ENCODE measurements around the gene FBXO10.
"Not testable (repeated sequence)": the region's sequence is repeated elsewhere in the genome, so short reads cannot be mapped to it uniquely, and the experiment has no call there.

Gene FBXO10

DNA sequence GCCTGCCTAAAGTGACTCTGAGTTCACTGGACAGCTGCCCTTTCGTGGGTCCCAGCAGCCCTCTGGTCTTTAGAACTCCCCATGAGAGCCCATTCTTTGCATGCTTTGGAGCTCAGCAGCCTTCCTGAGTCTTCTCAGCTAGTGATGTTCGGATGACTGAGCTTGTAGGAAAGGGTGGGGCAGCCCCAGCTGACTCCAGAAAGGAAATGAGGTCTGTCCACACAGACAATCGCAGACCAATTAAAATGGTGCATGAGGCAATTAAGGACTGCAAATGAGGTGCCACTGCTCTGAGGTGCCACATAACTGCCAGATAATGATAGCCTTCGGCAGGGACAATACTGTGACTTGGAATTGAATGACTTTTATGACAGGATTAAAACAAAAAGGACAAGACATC, 41.7 kb upstream of the FBXO10 start:
- H3K9ac ChIP-seq (ENCODE audit: low read depth, low read length): no peak overlapping the region

DNA sequence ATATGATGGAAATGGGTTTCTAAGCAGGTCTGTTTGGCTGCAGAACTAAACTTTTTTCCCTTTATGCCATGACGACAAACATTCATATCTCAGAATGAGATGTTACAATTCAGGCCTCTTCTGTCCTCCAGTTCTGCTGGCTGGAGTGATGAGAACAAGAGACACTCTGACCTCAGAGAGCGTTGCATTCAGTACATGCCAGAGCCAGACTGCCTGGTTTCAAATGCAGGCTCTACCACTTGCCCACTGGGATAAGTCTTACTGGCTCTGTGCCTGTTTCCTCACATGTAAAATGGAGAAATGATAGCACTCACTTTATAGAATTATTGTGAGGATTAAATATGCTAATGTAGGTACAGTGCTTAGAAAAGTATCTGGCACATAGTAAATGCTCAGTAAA, 41.0 kb upstream of the FBXO10 start:
- no peak overlapping the region for H3K9ac ChIP-seq (ENCODE audit: low read depth, low read length)
- no peaks in the 10 kb centered on the region for H3K9me3 ChIP-seq (replicated peaks; ENCODE audit: low read length)
- H3K4me2 ChIP-seq (ENCODE audit: low read length): no peak overlapping the region
- H3K4me1 ChIP-seq (ENCODE audit: control insufficient read depth, insufficient read depth, low read length): peaks cover 8% of the 10 kb centered on the region
- H3K4me3 ChIP-seq (ENCODE audit: low read length): no peak overlapping the region
- no peaks in the 10 kb centered on the region for H3K36me3 ChIP-seq (ENCODE audit: insufficient read depth, low read length)
- H3K27me3 ChIP-seq (ENCODE audit: control insufficient read depth, insufficient read depth, low read length): peaks cover 24% of the 10 kb centered on the region

More for the DNA sequence above, 41.7 kb upstream of the FBXO10 start:
- Histone ChIP-seq H3K4me3 (ENCODE audit: low read length) (no peak overlapping the region), H3K9me3 (replicated peaks; ENCODE audit: low read length) (no peaks in the 10 kb centered on the region), H3K4me2 (ENCODE audit: low read length) (no peak overlapping the region), H3K36me3 (ENCODE audit: insufficient read depth, low read length) (no peaks in the 10 kb centered on the region), H3K27me3 (ENCODE audit: control insufficient read depth, insufficient read depth, low read length) (peaks cover 29% of the 10 kb centered on the region), H3K4me1 (ENCODE audit: control insufficient read depth, insufficient read depth, low read length) (peaks cover 8% of the 10 kb centered on the region)

DNA sequence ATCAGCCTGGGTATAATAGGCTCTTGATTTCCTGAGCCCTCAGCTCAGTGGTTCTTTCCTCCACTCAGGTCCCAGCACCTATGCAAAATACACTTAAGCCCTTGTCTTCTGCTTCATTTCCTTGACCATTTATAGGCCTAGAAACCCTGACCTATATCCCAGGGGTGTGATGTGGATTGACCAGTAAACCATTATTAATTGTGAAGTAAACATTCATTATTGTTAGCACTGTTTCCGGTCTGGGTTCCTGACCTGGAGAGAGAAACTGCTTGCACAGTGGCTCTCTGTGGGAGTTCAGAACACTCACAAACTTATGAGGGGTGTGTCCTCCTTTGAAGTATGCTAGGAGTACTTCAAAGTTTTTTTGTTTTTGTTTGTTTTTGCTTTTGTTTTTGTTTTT, 35.8 kb upstream of the FBXO10 start:
- Histone ChIP-seq H3K9ac (ENCODE audit: low read depth, low read length) (no peak overlapping the region), H3K4me2 (ENCODE audit: low read length) (no peak overlapping the region), H3K4me1 (ENCODE audit: control insufficient read depth, insufficient read depth, low read length) (no peaks in the 10 kb centered on the region), H3K4me3 (ENCODE audit: low read length) (no peak overlapping the region), H3K9me3 (replicated peaks; ENCODE audit: low read length) (no peaks in the 10 kb centered on the region), H3K36me3 (ENCODE audit: insufficient read depth, low read length) (no peaks in the 10 kb centered on the region), H3K27me3 (ENCODE audit: control insufficient read depth, insufficient read depth, low read length) (peaks cover 51% of the 10 kb centered on the region)

DNA sequence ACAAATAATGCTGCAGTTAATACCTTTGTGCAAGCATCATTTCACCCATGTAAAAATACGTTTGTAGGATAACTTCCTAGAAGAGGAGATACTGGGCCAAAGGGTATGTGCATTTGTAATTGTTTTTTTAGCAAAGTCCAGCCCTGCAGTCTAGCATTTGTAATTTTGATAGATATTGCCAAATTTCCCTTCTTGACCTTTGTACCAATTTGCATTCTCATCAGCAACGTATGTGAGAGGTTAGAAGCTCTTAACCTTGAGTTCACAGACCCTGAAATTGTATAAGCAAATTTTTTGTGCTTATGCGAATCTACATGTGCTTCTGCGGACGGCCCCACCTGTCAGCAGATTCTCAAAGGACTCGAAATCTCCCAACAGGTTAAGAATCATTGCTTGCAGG, 34.8 kb upstream of the FBXO10 start:
- no peak overlapping the region for H3K4me2 ChIP-seq (ENCODE audit: low read length)
- H3K4me1 ChIP-seq (ENCODE audit: control insufficient read depth, insufficient read depth, low read length): no peaks in the 10 kb centered on the region
- H3K4me3 ChIP-seq (ENCODE audit: low read length): no peak overlapping the region
- no peak overlapping the region for H3K9ac ChIP-seq (ENCODE audit: low read depth, low read length)
- no peaks in the 10 kb centered on the region for H3K9me3 ChIP-seq (replicated peaks; ENCODE audit: low read length)
- peaks cover 54% of the 10 kb centered on the region for H3K27me3 ChIP-seq (ENCODE audit: control insufficient read depth, insufficient read depth, low read length)
- H3K36me3 ChIP-seq (ENCODE audit: insufficient read depth, low read length): no peaks in the 10 kb centered on the region

DNA sequence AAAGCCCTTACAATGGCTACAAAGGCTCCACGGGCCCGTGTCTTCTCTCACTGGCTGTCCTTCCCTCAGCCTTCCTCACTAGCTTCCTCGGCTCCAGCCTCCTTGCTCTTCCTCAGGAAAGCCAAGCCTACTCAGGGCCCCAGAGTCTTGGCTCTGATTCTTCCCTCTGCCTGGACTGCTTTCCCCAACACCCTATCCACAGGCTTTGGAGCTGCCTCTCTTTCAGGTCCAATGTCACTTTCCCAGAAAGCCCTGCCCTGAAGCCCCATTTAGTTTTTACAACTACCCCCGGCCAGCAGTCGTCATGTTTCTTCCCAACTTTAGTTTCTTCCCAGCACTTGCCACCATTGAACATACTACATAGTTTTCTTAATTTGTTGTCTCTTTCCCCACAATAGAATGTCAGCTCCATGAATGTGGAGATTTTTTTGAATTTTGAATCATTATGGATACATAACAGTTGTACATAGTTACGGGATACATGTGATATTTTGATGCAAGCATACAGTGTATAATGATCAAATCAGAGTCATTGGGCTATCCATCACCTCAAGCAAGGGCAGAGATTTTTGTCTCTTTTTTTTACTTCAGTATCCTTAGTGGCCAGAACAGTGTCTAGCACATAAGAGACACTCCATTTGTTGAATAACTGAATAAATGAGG, 33.7 kb upstream of the FBXO10 start:
- Histone ChIP-seq H3K4me1 (ENCODE audit: control insufficient read depth, insufficient read depth, low read length) (no peaks in the 10 kb centered on the region), H3K27me3 (ENCODE audit: control insufficient read depth, insufficient read depth, low read length) (peaks cover 64% of the 10 kb centered on the region), H3K9me3 (replicated peaks; ENCODE audit: low read length) (no peaks in the 10 kb centered on the region)

DNA sequence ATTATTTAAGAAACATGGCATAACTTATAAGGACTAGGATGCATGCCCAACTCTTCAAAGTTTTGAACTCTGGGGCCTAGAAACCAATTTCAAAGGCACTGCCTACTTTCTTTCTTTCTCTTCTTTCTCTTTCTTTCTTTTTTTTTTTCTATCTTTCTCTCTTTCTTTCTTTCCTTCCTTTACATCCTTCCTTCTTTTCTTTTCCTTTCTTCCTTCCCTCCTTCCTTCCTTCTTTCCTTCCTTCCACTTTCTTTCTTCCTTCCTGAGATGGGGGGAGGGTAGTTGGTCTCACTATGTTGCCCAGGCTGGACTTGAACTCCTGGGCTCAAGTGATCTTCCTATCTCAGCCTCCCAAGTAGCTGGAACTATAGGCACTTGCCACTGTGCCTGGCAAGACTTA, 32.1 kb upstream of the FBXO10 start:
- H3K27me3 ChIP-seq (ENCODE audit: control insufficient read depth, insufficient read depth, low read length): peaks cover 68% of the 10 kb centered on the region

More for the DNA sequence above, 33.7 kb upstream of the FBXO10 start:
- Histone ChIP-seq H3K9ac (ENCODE audit: low read depth, low read length) (no peak overlapping the region), H3K4me3 (ENCODE audit: low read length) (no peak overlapping the region), H3K4me2 (ENCODE audit: low read length) (no peak overlapping the region), H3K36me3 (ENCODE audit: insufficient read depth, low read length) (no peaks in the 10 kb centered on the region)

DNA sequence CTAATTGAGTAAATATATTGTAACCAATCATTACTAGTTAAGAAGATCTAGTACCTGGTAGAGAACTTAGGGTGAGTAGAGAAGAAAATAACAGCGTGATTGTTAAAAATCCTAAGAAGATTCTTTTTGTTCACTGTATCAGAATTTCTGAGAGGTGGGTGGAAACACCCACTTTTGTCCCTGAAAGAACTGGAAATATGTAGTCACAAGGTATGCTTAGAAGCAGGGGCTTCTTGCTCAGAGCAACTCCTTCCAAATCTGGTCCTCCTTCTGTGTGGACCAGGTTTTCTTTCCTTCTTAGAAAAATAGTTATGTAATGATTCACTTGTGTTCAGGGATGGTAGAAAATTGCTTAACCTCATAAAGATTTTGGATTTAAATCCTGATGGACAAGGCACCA, 28.1 kb upstream of the FBXO10 start:
- Histone ChIP-seq H3K4me3 (ENCODE audit: low read length) (no peak overlapping the region), H3K9ac (ENCODE audit: low read depth, low read length) (no peak overlapping the region), H3K9me3 (replicated peaks; ENCODE audit: low read length) (no peaks in the 10 kb centered on the region), H3K4me1 (ENCODE audit: control insufficient read depth, insufficient read depth, low read length) (no peaks in the 10 kb centered on the region), H3K27me3 (ENCODE audit: control insufficient read depth, insufficient read depth, low read length) (peaks cover 52% of the 10 kb centered on the region), H3K4me2 (ENCODE audit: low read length) (no peak overlapping the region), H3K36me3 (ENCODE audit: insufficient read depth, low read length) (no peaks in the 10 kb centered on the region)

More for the DNA sequence above, 32.1 kb upstream of the FBXO10 start:
- Histone ChIP-seq H3K9ac (ENCODE audit: low read depth, low read length) (no peak overlapping the region), H3K4me1 (ENCODE audit: control insufficient read depth, insufficient read depth, low read length) (no peaks in the 10 kb centered on the region), H3K4me2 (ENCODE audit: low read length) (no peak overlapping the region), H3K36me3 (ENCODE audit: insufficient read depth, low read length) (no peaks in the 10 kb centered on the region), H3K9me3 (replicated peaks; ENCODE audit: low read length) (no peaks in the 10 kb centered on the region), H3K4me3 (ENCODE audit: low read length) (no peak overlapping the region)

DNA sequence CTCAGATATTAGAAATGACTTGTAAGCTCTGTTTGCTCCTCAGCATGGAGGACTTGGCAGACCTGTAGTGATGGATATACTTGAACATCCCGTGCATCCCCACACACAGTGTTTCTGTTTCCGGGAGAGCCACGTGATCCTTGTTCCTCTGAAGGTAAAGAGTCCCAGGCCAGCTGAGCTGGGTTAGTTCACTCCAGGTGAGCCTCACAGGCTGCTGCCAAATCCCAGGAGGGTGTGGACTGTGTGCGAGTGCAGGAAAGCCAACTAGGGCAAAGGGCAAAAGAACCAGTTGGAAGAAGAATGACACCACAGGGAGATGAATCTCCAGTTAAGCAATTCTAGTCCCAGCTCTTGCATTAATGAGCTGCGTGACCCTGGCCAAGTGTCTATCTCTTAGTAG, 26.6 kb upstream of the FBXO10 start:
- no peaks in the 10 kb centered on the region for H3K4me1 ChIP-seq (ENCODE audit: control insufficient read depth, insufficient read depth, low read length)
- H3K27me3 ChIP-seq (ENCODE audit: control insufficient read depth, insufficient read depth, low read length): peaks cover 46% of the 10 kb centered on the region
- H3K9ac ChIP-seq (ENCODE audit: low read depth, low read length): no peak overlapping the region
- no peaks in the 10 kb centered on the region for H3K9me3 ChIP-seq (replicated peaks; ENCODE audit: low read length)
- H3K4me2 ChIP-seq (ENCODE audit: low read length): no peak overlapping the region
- no peaks in the 10 kb centered on the region for H3K36me3 ChIP-seq (ENCODE audit: insufficient read depth, low read length)
- H3K4me3 ChIP-seq (ENCODE audit: low read length): no peak overlapping the region

DNA sequence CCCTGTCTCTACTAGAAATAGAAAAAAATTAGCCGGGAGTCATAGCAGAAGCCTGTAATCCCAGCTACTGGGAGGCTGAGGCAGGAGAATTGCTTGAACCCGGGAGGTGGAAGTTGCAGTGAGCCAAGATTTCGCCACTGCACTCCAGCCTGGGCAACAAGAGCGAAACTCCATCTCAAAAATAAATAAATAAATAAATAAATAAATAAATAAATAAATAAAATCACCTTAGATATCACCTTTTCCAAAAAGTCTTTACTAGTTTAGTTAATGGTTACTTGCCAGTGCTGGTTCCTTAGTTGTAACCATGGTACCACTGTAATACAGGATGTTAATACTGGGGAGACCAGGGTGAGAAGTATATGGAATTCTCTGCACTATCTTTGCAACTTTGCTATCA, 25.9 kb upstream of the FBXO10 start:
- H3K4me3 ChIP-seq (ENCODE audit: low read length); H3K9ac ChIP-seq (ENCODE audit: low read depth, low read length); H3K9me3 ChIP-seq (replicated peaks; ENCODE audit: low read length); H3K36me3 ChIP-seq (ENCODE audit: insufficient read depth, low read length); H3K4me2 ChIP-seq (ENCODE audit: low read length); H3K4me1 ChIP-seq (ENCODE audit: control insufficient read depth, insufficient read depth, low read length): not testable (repeated sequence)
- peaks cover 43% of the 10 kb centered on the region for H3K27me3 ChIP-seq (ENCODE audit: control insufficient read depth, insufficient read depth, low read length)

DNA sequence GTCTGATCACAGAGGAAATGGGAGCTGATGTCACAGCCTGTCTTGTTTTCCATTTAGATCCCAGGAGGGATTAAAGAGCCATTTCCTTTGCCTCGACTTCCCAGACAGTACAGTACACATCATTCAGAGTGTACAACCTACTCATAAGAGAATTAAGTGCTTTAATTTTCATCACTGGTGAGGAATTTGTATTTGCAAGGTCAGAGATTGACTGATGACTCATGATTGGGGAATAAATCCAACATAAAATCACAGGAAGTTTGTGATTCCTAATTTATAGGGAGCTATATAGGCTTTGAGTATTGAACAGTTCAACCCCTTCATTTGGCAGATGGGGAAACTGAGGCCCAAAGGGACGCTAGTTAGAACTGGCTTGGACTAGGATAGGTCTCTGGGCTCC, 20.3 kb upstream of the FBXO10 start:
- Histone ChIP-seq H3K4me3 (ENCODE audit: low read length) (no peak overlapping the region), H3K36me3 (ENCODE audit: insufficient read depth, low read length) (no peaks in the 10 kb centered on the region), H3K4me2 (ENCODE audit: low read length) (no peak overlapping the region), H3K4me1 (ENCODE audit: control insufficient read depth, insufficient read depth, low read length) (peaks cover 4% of the 10 kb centered on the region), H3K9ac (ENCODE audit: low read depth, low read length) (no peak overlapping the region), H3K9me3 (replicated peaks; ENCODE audit: low read length) (no peaks in the 10 kb centered on the region), H3K27me3 (ENCODE audit: control insufficient read depth, insufficient read depth, low read length) (peaks cover 20% of the 10 kb centered on the region)

DNA sequence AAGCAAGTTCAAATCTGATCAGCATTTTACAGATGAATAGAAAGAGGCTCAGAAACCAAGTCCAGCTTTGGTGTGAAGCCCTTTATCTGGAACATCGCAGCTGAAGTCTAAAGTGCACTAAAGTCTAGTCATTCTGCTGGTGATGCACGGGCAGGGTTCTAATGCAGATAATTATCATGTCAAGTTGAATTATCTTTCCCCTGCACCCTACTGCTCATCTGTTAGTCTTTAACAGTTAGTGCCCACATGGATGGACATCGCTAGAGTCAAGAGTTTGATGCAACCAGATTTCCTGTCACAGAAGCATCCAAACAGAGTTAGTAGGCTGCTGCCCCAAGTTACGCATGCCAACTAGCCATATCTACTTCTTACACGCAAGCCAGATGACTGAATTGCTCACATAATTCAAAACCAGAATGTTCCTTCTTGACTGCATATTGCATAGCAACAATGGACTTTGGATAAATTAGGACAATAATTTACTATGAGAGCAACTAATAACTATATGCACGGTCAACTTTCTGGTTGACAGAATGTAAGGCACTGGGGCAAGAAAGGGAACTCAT, 17.8 kb upstream of the FBXO10 start:
- Histone ChIP-seq H3K9ac (ENCODE audit: low read depth, low read length) (no peak overlapping the region), H3K9me3 (replicated peaks; ENCODE audit: low read length) (no peaks in the 10 kb centered on the region), H3K4me3 (ENCODE audit: low read length) (no peak overlapping the region), H3K4me1 (ENCODE audit: control insufficient read depth, insufficient read depth, low read length) (peaks cover 21% of the 10 kb centered on the region), H3K27me3 (ENCODE audit: control insufficient read depth, insufficient read depth, low read length) (peaks cover 13% of the 10 kb centered on the region), H3K36me3 (ENCODE audit: insufficient read depth, low read length) (peaks cover 9% of the 10 kb centered on the region), H3K4me2 (ENCODE audit: low read length) (peak overlapping the region; percentile 54)
